ENCODE results near the gene PCGF5.

PCGF5 gene

GRCh38 chr10:91239789-91240188 lies 19.3 kb downstream of the PCGF5 start:
- POLR2A ChIA-PET: no interaction called here
- no peak for TF ChIP-seq CTCF (IDR thresholded peaks at IDR 0.05; ENCODE audit: control extremely low read depth, extremely low read depth, low read depth, missing control alignments)
- CTCF ChIA-PET: interaction anchor here (1.0 to 5.7 kb wide), 4 partner anchors 10 to 328 kb away, joined by 3 to 53 read pairs (median 7); no protein-coding TSS in a partner anchor
- no peak for DNase-seq (ENCODE audit: extremely low spot score)

- ChIA-PET POLR2A (no interaction called here), CTCF (interaction anchor here (0.9 to 5.7 kb wide), 4 partner anchors 7 to 331 kb away, joined by 3 to 53 read pairs (median 4); no protein-coding TSS in a partner anchor)
- no peak for DNase-seq (ENCODE audit: extremely low spot score)
- no peak for TF ChIP-seq CTCF (IDR thresholded peaks at IDR 0.05; ENCODE audit: control extremely low read depth, extremely low read depth, low read depth, missing control alignments)
These were observed 22.5 kb downstream of the PCGF5 start for GRCh38 chr10:91242940-91243339.

- POLR2A ChIA-PET: interaction anchor here (0.5 kb wide), 1 partner anchor 335 kb away, joined by 4 read pairs; no protein-coding TSS in a partner anchor
- no peak for TF ChIP-seq CTCF (IDR thresholded peaks at IDR 0.05; ENCODE audit: control extremely low read depth, extremely low read depth, low read depth, missing control alignments)
- CTCF ChIA-PET: interaction anchor here (1.0 to 6.7 kb wide), 10 partner anchors 7 to 336 kb away, joined by 3 to 113 read pairs (median 5); no protein-coding TSS in a partner anchor
- DNase-seq (ENCODE audit: extremely low spot score): no peak
These were observed 27.1 kb downstream of the PCGF5 start for GRCh38 chr10:91247360-91248111.

GRCh38 chr10:91249700-91250099 lies 29.2 kb downstream of the PCGF5 start:
- POLR2A ChIA-PET: interaction anchor here (0.5 kb wide), 1 partner anchor 668 kb away, joined by 3 read pairs; no protein-coding TSS in a partner anchor
- TF ChIP-seq CTCF (IDR thresholded peaks at IDR 0.05; ENCODE audit: control extremely low read depth, extremely low read depth, low read depth, missing control alignments): no peak
- no peak for DNase-seq (ENCODE audit: extremely low spot score)

GRCh38 chr10:91250341-91250740 lies 29.9 kb downstream of the PCGF5 start:
- ChIA-PET POLR2A (interaction anchor here (0.6 kb wide), 1 partner anchor 171 kb away, joined by 6 read pairs; no protein-coding TSS in a partner anchor), CTCF (interaction anchor here (0.7 to 6.7 kb wide), 56 partner anchors 9 to 379 kb away, joined by 3 to 113 read pairs (median 5); partner anchors contain the start of genes ANKRD1, PCGF5 and RPP30)
- no peak for DNase-seq (ENCODE audit: extremely low spot score)
- TF ChIP-seq CTCF (IDR thresholded peaks at IDR 0.05; ENCODE audit: control extremely low read depth, extremely low read depth, low read depth, missing control alignments): no peak

More at GRCh38 chr10:91249700-91250099, 29.2 kb downstream of the PCGF5 start:
- CTCF ChIA-PET: interaction anchor here (1.0 to 6.7 kb wide), 30 partner anchors 9 to 378 kb away, joined by 3 to 113 read pairs (median 7); partner anchors contain the start of genes ANKRD1 and RPP30

- DNase-seq (ENCODE audit: extremely low spot score): peak; percentile 31
- POLR2A ChIA-PET: no interaction called here
- CTCF ChIA-PET: interaction anchor here (0.7 to 6.7 kb wide), 53 partner anchors 8 to 372 kb away, joined by 3 to 113 read pairs (median 5); partner anchors contain the start of genes ANKRD1 and PCGF5
- peak; percentile 75 for TF ChIP-seq CTCF (IDR thresholded peaks at IDR 0.05; ENCODE audit: control extremely low read depth, extremely low read depth, low read depth, missing control alignments)
These were observed 31.1 kb downstream of the PCGF5 start for GRCh38 chr10:91251430-91252056.

Measured in GM10248 (cell line).